A204.1 (cell line): ENCODE results near the gene SLC25A6.
"Not testable (repeated sequence)": the region's sequence is repeated elsewhere in the genome, so short reads cannot be mapped to it uniquely, and the experiment has no call there.

ENCODE experiments used
- FAIRE-seq: peaks from 2 replicates; lab custom pipeline; 2012; peaks lifted over from hg19 to GRCh38; lab: Jason Lieb, UNC

Gene SLC25A6

DNA sequence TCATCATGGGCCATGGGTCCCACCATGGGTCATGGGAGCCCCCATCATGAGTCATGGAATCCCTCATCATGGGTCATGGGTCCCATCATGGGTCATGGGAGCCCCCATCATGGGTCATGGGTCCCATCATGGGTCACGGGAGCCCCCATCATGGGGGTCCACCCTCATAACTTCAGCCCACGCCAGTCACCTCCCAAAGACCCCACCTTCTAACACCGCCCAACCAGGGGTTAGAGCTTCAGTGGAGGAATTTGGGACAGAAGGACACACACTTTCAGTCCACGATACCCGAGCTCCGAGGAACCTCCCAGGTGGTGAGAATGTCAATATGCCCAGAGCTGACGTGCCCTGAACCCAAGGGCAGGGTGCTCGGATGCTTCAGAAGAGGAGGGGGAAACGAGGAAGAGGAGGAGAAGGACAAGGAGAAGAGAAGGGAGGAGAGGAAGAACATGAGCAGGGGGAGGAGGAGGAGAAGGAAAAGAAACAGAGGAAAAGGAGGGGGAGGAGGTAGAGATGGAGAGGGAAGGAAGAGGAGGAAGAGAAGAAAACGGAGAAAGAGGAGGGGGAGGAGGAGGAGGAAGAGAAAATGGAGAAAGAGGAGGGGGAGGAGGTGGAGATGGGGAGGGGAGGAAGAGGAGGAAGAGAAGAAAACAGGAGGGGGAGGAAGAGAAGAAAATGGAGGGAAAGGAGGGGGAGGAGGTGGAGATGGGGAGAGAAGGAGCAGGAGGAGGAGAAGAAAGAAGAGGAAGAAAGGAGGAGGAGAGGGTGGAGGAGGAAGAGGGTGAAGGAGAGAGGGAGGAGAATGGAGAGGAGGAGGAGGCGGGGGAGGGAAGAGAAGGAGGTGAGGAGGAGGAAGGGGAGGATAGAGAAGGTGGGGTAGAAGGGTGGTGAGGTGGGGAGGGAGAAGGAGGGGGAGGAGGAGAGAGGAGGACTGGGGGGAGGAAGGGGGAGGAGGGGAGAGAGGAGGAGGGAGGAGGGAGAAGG is 37.6 kb downstream of the SLC25A6 start:
- no peak for FAIRE-seq

DNA sequence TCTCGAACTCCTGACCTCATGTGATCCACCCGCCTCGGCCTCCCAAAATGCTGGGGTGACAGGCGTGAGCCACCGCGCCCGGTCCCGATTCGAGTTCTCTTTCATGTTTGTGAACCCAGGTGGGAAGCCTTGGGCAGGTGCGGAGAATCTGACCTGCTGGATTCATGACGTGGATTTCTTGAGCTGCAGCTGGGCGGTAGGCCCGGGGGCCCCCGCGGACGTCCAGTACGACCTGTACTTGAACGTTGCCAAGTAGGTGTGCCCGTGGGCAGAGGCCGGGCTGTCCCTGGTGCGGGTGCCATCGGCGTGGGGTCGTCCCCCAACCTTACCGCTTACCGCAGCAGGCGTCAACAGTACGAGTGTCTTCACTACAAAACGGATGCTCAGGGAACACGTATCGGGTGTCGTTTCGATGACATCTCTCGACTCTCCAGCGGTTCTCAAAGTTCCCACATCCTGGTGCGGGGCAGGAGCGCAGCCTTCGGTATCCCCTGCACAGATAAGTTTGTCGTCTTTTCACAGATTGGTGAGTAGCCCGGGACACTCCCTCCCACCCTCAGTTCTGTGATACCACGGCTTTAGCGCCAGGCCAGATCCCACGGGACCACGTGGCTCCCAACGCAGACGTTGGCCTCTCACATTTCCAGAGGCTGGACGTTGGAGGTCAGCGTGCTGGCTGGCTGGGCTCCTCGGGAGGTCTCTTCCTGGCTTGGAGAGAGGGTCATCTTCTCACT is 39.8 kb downstream of the SLC25A6 start:
- FAIRE-seq = no peak

DNA sequence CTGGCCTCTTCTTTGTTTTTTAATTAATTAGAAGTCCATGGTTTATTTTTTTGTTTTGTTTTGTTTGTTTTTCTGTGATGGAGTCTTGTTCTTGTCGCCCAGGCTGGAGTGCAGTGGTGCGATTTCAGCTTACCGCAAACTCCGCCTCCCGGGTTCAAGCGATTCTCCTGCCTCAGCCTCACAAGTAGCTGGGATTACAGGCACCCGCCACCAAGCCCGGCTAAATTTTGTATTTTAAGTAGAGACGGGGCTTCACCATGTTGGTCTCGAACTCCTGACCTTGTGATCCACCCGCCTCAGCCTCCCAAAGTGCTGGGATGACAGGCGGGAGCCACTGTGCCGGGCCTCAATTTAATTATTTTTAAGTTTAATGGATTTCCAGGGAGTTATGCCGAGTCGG is 42.3 kb downstream of the SLC25A6 start:
- not testable (repeated sequence) for FAIRE-seq

DNA sequence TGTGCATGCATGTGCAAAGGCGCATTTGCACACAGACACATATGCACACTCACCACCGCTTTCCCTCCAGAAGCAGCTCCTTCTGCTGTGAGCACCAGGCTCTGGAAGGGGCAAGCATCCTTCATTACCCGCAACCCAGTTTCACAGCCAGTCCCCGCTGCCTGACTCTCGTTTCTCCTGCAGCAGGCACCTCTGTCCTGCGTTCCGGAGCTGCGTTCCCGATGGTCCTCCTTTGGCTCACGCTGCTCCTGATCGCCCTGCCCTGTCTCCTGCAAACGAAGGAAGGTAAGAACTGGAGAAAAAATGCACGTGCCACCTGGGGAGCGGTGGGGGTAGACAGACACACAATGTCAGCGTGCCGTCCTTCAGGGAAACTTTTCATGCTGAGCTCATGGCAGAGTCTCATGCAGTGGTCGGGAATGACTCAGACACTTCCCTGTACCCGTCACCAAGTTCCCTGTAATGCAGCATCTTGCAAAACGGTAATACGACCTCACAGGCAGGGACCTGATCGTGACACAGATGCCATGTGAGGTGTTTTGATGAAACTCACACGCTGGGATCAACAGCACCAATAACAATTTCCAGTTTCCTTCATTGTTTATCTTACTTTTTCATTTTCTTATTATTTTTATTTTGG is 50.2 kb downstream of the SLC25A6 start:
- no peak for FAIRE-seq

DNA sequence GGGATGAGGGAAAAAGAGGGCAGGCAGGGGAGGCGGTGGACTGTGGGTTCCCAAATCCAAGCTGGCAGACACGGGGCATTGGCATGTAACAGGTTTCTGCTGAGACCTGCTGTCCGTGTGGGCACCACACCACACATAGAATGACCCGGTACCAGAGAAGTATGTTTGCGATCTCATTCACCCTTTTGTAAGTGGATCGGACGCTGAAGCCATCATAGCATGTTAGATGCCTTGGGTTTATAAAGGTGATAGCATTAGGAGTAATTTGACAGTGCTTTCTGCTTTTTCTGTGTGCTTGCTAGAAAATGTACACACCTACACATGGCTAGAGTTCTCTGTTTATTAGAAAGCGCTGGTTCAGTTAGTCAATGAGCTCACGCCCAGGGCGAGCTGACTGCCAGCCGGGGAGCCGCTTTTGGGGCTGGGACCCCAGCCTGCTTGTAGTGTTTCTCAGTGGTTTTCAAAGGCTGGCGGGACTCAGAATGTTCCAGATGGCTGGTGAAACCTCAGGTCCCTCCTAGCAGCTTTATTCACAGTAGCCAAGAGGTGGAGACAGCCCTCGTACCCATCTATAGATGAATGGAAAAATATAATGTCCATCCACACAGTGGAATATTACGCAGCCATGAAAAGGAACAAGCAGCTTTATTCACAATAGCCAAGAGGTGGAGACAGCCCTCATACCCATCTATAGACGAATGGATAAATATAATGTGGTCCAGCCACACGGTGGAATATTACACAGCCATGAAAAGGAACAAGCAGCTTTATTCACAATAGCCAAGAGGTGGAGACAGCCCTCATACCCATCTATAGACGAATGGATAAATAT is 54.7 kb downstream of the SLC25A6 start:
- no peak for FAIRE-seq

DNA sequence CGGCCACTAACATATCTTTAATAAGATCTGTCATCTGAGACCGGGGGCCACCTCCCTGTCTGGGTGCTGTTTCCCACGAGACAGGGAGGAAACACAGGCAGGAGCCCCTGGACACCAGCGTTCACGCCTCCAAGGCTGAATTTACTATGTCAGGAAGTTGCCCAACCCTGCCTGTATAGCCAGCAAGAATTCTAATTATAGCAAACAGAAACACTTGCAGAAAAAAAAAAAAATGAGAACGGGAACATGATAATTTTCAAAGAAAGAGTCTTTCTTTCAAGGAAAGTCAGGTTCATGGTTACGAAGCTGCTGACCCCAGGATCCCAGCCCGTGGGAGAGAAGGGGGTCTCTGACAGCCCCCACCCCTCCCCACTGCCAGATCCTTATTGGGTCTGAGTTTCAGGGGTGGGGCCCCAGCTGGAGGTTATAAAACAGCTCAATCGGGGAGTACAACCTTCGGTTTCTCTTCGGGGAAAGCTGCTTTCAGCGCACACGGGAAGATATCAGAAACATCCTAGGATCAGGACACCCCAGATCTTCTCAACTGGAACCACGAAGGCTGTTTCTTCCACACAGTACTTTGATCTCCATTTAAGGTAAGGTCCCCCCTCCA is 55.5 kb downstream of the SLC25A6 start, which contains the start of gene IL3RA:
Gene IL3RA (plus strand): TSS at position 455 of the 613 bp plus-strand sequence. CDS start 4,981 bp downstream, outside the sequence.
- FAIRE-seq = no peak
